Astrocyte (in vitro differentiated cells and primary cell): ENCODE results near the gene DAZAP1. TPM values are rescaled to one million over a fixed set of nuclear protein-coding genes. Genes with fewer than 3 reads are reported as not detected.

Experiments
- DNase-seq: peaks from one replicate; pipeline ENCODE4 v3.0.0-alpha.2; 2010; ENCODE audit warnings: low read depth
- FAIRE-seq: peaks from 2 replicates; lab custom pipeline; 2011; peaks lifted over from hg19 to GRCh38; lab: Jason Lieb, UNC
- H2AFZ ChIP-seq: 2 replicates; pipeline ENCODE4 v1.6.0; 2012; ENCODE audit warnings: low read depth, low read length, inconsistent platforms
- H3K27ac ChIP-seq: 2 replicates; pipeline ENCODE4 v1.5.1; 2011; ENCODE audit warnings: low read depth, low read length, inconsistent platforms
- H3K27me3 ChIP-seq: 2 replicates; pipeline ENCODE4 v1.6.0; 2011; ENCODE audit warnings: low read length, inconsistent platforms; ENCODE audit not compliant: insufficient read depth
- H3K36me3 ChIP-seq: 2 replicates; pipeline ENCODE4 v1.5.1; 2011; ENCODE audit warnings: low read length, inconsistent platforms; ENCODE audit not compliant: insufficient read depth
- H3K4me1 ChIP-seq: 2 replicates; pipeline ENCODE4 v1.5.1; 2011; ENCODE audit warnings: low read length, inconsistent platforms; ENCODE audit not compliant: insufficient read depth
- H3K4me2 ChIP-seq: 2 replicates; pipeline ENCODE4 v1.6.0; 2012; ENCODE audit warnings: low read length, inconsistent platforms
- H3K4me3 ChIP-seq: 2 replicates; pipeline ENCODE4 v1.5.1; 2011; ENCODE audit warnings: low read depth, mild to moderate bottlenecking, low read length, inconsistent platforms; ENCODE audit not compliant: insufficient read depth
- H3K79me2 ChIP-seq: 2 replicates; pipeline ENCODE4 v1.6.0; 2012; ENCODE audit warnings: mild to moderate bottlenecking, low read length, inconsistent platforms; ENCODE audit not compliant: insufficient read depth
- H3K9ac ChIP-seq: 2 replicates; pipeline ENCODE4 v1.6.0; 2012; ENCODE audit warnings: mild to moderate bottlenecking, low read length, inconsistent platforms
- H3K9me3 ChIP-seq: 2 replicates; pipeline ENCODE4 v1.5.1; 2012; ENCODE audit warnings: low read depth, mild to moderate bottlenecking, low read length, inconsistent platforms; ENCODE audit not compliant: insufficient read depth
- H4K20me1 ChIP-seq: 2 replicates; pipeline ENCODE4 v1.6.0; 2012; ENCODE audit warnings: low read length, inconsistent platforms; ENCODE audit not compliant: insufficient read depth
- H3K27ac Mint-ChIP-seq: one replicate; pipeline ENCODE4 v1.8.0; 2021; ENCODE audit warnings: mild to moderate bottlenecking, mixed read lengths; ENCODE audit not compliant: unreplicated experiment
- H3K27me3 Mint-ChIP-seq: one replicate; pipeline ENCODE4 v1.8.0; 2021; ENCODE audit warnings: low read depth, mixed read lengths; ENCODE audit not compliant: unreplicated experiment
- H3K36me3 Mint-ChIP-seq: one replicate; pipeline ENCODE4 v1.8.0; 2021; ENCODE audit warnings: low read depth, mixed read lengths; ENCODE audit not compliant: unreplicated experiment
- H3K4me1 Mint-ChIP-seq: one replicate; pipeline ENCODE4 v1.8.0; 2021; ENCODE audit warnings: low read depth, mixed read lengths; ENCODE audit not compliant: unreplicated experiment
- H3K4me3 Mint-ChIP-seq: one replicate; pipeline ENCODE4 v1.8.0; 2021; ENCODE audit warnings: mild to moderate bottlenecking, moderate library complexity, mixed read lengths; ENCODE audit not compliant: unreplicated experiment
- H3K9me3 Mint-ChIP-seq: one replicate; pipeline ENCODE4 v1.8.0; 2021; ENCODE audit warnings: mild to moderate bottlenecking, mixed read lengths; ENCODE audit not compliant: unreplicated experiment
- EZH2 ChIP-seq: IDR thresholded peaks from 2 replicates; pipeline ENCODE4 v1.6.1; 2012; ENCODE audit warnings: mild to moderate bottlenecking, low read length, inconsistent platforms; ENCODE audit not compliant: insufficient read depth
- total RNA-seq: library from RNA; stranded (reverse); gene quantifications from 2 replicates; pipeline ENCODE4 v1.2.1, GENCODE V29; 2021
- TF ChIP-seq, protein P1 (sequence below): IDR thresholded peaks from 2 replicates; pipeline ENCODE4 v1.5.1; 2011; ENCODE audit warnings: low read depth, mild to moderate bottlenecking, inconsistent platforms, low read length, moderate library complexity; ENCODE audit not compliant: insufficient read depth

The DAZAP1 gene
- total RNA-seq, 1 donor from 2014 or later = 108 TPM

DNA sequence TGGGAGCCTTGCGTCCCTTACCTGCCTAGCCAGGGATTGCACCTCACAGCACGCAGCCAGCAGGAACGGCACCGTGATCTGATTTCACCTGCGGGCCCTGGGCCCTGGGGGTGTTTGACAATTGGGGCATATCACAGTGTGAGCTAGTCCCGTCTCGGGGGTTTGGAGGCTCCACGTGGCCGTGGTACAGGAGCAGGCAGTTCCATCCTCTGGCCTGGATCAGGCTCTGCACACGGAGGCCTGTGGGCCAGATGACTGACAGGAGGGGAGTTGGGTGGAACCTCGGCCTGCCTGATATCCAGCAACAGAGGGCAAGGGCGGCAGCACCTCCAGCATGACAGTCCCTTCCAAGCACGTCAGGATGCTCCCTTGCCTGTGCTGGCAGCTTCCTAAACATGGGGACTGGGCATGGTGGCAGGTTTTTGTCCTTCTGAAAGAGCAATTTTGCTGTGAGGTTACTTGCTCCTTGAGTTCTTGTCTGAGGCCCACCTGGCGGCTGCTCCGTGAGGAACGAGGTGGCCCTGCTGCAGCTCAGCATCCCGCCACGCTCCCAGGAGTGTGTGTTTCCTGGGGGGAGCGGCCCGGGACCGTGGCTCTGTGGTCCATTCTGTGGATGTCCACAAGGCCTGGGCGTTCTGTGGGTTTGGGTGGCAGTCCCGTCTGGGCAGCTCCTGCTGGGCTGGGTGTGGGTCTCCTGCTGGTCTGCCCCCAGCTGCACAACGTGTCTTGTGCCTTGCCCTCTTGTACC lies 24.5 kb downstream of the DAZAP1 start:
- peaks cover 41% of the 10 kb centered on the region for H4K20me1 ChIP-seq
- H3K4me3 ChIP-seq = no peak overlapping the region
- H3K27me3 Mint-ChIP-seq = no peaks in the 10 kb centered on the region
- no peak for FAIRE-seq
- H3K9me3 ChIP-seq = no peaks in the 10 kb centered on the region
- no peak overlapping the region for H3K27ac ChIP-seq
- H3K4me2 ChIP-seq = no peak overlapping the region
- H3K79me2 ChIP-seq = peaks cover 40% of the 10 kb centered on the region
- no peaks in the 10 kb centered on the region for H3K27me3 ChIP-seq
- no peak overlapping the region for H3K9ac ChIP-seq
- H3K9me3 Mint-ChIP-seq = no peaks in the 10 kb centered on the region
- no peaks in the 10 kb centered on the region for H3K4me1 Mint-ChIP-seq
- H3K27ac Mint-ChIP-seq = no peak overlapping the region
- H3K4me1 ChIP-seq = peaks cover 2% of the 10 kb centered on the region
- no peak overlapping the region for H2AFZ ChIP-seq
- no peak overlapping the region for H3K4me3 Mint-ChIP-seq
- no peak for TF ChIP-seq EZH2
- TF ChIP-seq, protein P1, sequence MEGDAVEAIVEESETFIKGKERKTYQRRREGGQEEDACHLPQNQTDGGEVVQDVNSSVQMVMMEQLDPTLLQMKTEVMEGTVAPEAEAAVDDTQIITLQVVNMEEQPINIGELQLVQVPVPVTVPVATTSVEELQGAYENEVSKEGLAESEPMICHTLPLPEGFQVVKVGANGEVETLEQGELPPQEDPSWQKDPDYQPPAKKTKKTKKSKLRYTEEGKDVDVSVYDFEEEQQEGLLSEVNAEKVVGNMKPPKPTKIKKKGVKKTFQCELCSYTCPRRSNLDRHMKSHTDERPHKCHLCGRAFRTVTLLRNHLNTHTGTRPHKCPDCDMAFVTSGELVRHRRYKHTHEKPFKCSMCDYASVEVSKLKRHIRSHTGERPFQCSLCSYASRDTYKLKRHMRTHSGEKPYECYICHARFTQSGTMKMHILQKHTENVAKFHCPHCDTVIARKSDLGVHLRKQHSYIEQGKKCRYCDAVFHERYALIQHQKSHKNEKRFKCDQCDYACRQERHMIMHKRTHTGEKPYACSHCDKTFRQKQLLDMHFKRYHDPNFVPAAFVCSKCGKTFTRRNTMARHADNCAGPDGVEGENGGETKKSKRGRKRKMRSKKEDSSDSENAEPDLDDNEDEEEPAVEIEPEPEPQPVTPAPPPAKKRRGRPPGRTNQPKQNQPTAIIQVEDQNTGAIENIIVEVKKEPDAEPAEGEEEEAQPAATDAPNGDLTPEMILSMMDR = no peak
- peaks cover 10% of the 10 kb centered on the region for H3K36me3 ChIP-seq
- H3K36me3 Mint-ChIP-seq = peaks cover 6% of the 10 kb centered on the region
- no peak for DNase-seq

DNA sequence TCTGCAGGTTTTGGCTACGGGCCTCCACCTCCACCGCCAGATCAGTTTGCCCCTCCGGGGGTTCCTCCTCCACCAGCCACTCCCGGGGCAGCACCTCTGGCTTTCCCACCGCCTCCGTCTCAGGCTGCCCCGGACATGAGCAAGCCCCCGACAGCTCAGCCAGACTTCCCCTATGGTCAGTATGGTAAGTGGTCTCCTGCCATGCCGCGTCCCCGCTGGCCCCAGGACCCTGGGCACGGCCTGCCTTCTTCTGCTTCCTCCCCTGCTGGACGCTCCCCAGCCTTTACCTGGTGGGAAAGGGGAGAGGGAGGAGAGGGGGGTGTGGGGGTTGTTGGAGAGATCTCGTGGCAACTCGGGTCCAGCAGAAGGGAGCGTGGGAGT lies 25.1 kb downstream of the DAZAP1 start:
- H3K4me2 ChIP-seq = no peak overlapping the region
- FAIRE-seq (no peak), DNase-seq (no peak)
- H3K4me3 ChIP-seq = no peak overlapping the region
- Mint-ChIP-seq H3K9me3 (no peaks in the 10 kb centered on the region), H3K4me3 (no peak overlapping the region), H3K27ac (peak overlapping the region; percentile 47), H3K27me3 (no peaks in the 10 kb centered on the region), H3K4me1 (no peaks in the 10 kb centered on the region), H3K36me3 (peaks cover 6% of the 10 kb centered on the region)
- TF ChIP-seq, protein P1 = no peak
- H3K9me3 ChIP-seq = no peaks in the 10 kb centered on the region
- no peak overlapping the region for H2AFZ ChIP-seq
- H3K79me2 ChIP-seq = peaks cover 34% of the 10 kb centered on the region
- H3K9ac ChIP-seq = no peak overlapping the region
- H4K20me1 ChIP-seq = peaks cover 35% of the 10 kb centered on the region
- H3K27me3 ChIP-seq = no peaks in the 10 kb centered on the region
- H3K36me3 ChIP-seq = peaks cover 10% of the 10 kb centered on the region
- H3K4me1 ChIP-seq = peaks cover 2% of the 10 kb centered on the region
- no peak overlapping the region for H3K27ac ChIP-seq
